A549 (cell line): ENCODE results near the gene MAFB. TPM values are rescaled to one million over a fixed set of nuclear protein-coding genes. Genes with fewer than 3 reads are reported as not detected.

Experiments used
- ATAC-seq, 2 experiments: fragments of 200-7000 bp in 1 of 2; fragments of >200 bp in 1 of 2; cut with Nextera tagmentation in 1 of 2; cut with Tn5 transposase in 1 of 2; 3 replicates each; pipeline versions ENCODE4 v1.8.0 to v1.9.1; 2018 to 2020; ENCODE audit warnings: mild to moderate bottlenecking in 1 of 2, moderate library complexity in 1 of 2
- CTCF ChIA-PET: fragments of 300-600 bp; sonication (Branson Sonifier 250); formaldehyde crosslinking; extraction: SDS; loops from one replicate; lab custom pipeline; 2021; ENCODE audit warnings: antibody characterized with exemption, inconsistent platforms; lab: Yijun Ruan, JAX
- POLR2A ChIA-PET: fragments of 350-600 bp; formaldehyde crosslinking; extraction: SDS; loops from one replicate; lab custom pipeline; 2021; ENCODE audit warnings: antibody characterized with exemption, inconsistent platforms; lab: Yijun Ruan, JAX
- DNase-seq, 2 experiments: peaks; one replicate each; pipeline versions ENCODE4 v3.0.0 to v3.0.0-alpha.2; 2011 to 2016; ENCODE audit warnings: low read depth in 1 of 2, low spot score in 1 of 2
- FAIRE-seq: peaks from 2 replicates; lab custom pipeline; 2011; peaks lifted over from hg19 to GRCh38; lab: Jason Lieb, UNC
- H3K27ac ChIP-seq, 2 experiments: fragments of >200 bp; sonication (Bioruptor Twin); formaldehyde crosslinking; 3 replicates each; pipeline ENCODE4 v1.5.1; 2016 to 2017
- H3K4me1 ChIP-seq: fragments of >200 bp; sonication (Bioruptor Twin); formaldehyde crosslinking; 3 replicates; pipeline ENCODE4 v1.6.1; 2016
- H3K4me2 ChIP-seq: fragments of >200 bp; sonication (Bioruptor Twin); formaldehyde crosslinking; 3 replicates; pipeline ENCODE4 v1.6.1; 2016
- H3K4me3 ChIP-seq: fragments of >200 bp; sonication (Bioruptor Twin); formaldehyde crosslinking; 3 replicates; pipeline ENCODE4 v1.5.1; 2016
- H3K9me3 ChIP-seq: fragments of >200 bp; sonication (Bioruptor Twin); formaldehyde crosslinking; 3 replicates; pipeline ENCODE4 v1.6.1; 2016
- BHLHE40 ChIP-seq: IDR thresholded peaks from 2 replicates; pipeline ENCODE4 v1.6.1; 2012; ENCODE audit warnings: low read depth, low read length, inconsistent platforms
- CBX2 ChIP-seq: fragments of 200-600 bp; sonication (generic); IDR thresholded peaks from 2 replicates; pipeline ENCODE4 v1.6.1; 2016; ENCODE audit warnings: low read depth, mild to moderate bottlenecking, borderline replicate concordance
- CHD2 ChIP-seq: fragments of 150-350 bp; IDR thresholded peaks from 2 replicates; pipeline ENCODE4 v1.6.1; 2014; ENCODE audit warnings: low read length; ENCODE audit not compliant: partially characterized antibody
- EHMT2 ChIP-seq: fragments of 200-600 bp; sonication (generic); IDR thresholded peaks from 2 replicates; pipeline ENCODE4 v1.6.1; 2016; ENCODE audit warnings: antibody characterized with exemption, low read depth, mild to moderate bottlenecking, moderate library complexity
- ESRRA ChIP-seq: fragments of 150-350 bp; IDR thresholded peaks from 2 replicates; pipeline ENCODE4 v1.6.1; 2014; ENCODE audit warnings: mild to moderate bottlenecking, low read length, borderline replicate concordance
- GATA3 ChIP-seq: IDR thresholded peaks from 2 replicates; pipeline ENCODE4 v1.6.1; 2012; ENCODE audit warnings: borderline replicate concordance
- HDAC2 ChIP-seq: fragments of 200-600 bp; sonication (generic); IDR thresholded peaks from 2 replicates; pipeline ENCODE4 v1.6.1; 2016
- JUNB ChIP-seq: fragments of >200 bp; sonication (Bioruptor Twin); formaldehyde crosslinking; IDR thresholded peaks from 2 replicates; pipeline ENCODE4 v1.6.1; 2016
- KDM5A ChIP-seq: fragments of 200-600 bp; sonication (generic); IDR thresholded peaks from 2 replicates; pipeline ENCODE4 v1.6.1; 2016; ENCODE audit warnings: antibody characterized with exemption, mild to moderate bottlenecking
- MYC ChIP-seq: IDR thresholded peaks from 2 replicates; pipeline ENCODE4 v1.6.1; 2012; ENCODE audit warnings: mild to moderate bottlenecking, inconsistent platforms, low read length, improper control_type of control experiment, borderline replicate concordance
- RCOR1 ChIP-seq: fragments of 150-350 bp; IDR thresholded peaks from 2 replicates; pipeline ENCODE4 v1.6.1; 2014; ENCODE audit warnings: antibody characterized with exemption, low read length, low read depth
- RNF2 ChIP-seq: fragments of 200-600 bp; sonication (generic); IDR thresholded peaks from 2 replicates; pipeline ENCODE4 v1.6.1; 2016; ENCODE audit warnings: low read depth, mild to moderate bottlenecking, antibody characterized with exemption, moderate library complexity, borderline replicate concordance
- TP53 ChIP-seq: fragments of 250-450 bp; sonication (Bioruptor Pico); IDR thresholded peaks from 2 replicates; pipeline ENCODE4 v1.5.0; 2021; ENCODE audit warnings: mild to moderate bottlenecking, moderate library complexity
- USF2 ChIP-seq: fragments of 450-650 bp; IDR thresholded peaks from 2 replicates; pipeline ENCODE4 v1.6.1; 2014; ENCODE audit warnings: antibody characterized with exemption
- ZNF302 ChIP-seq: fragments of 250-450 bp; sonication (Bioruptor Pico); IDR thresholded peaks from 2 replicates; pipeline ENCODE4 v1.9.0; 2021; ENCODE audit warnings: inconsistent platforms, mild to moderate bottlenecking, moderate library complexity
- WGBS: methylation state at CpG from one replicate; pipeline ENCODE4 v1.1.6; 2017; ENCODE audit errors: missing lambda C conversion rate; 5-methylcytosine and 5-hydroxymethylcytosine counted together
- polyA plus RNA-seq, 4 experiments: library from polyadenylated mRNA; depleted of rRNA in 3 of 4; stranded (reverse); fragments of >200 nt; fragmentation: RNase III in 1 of 4; extraction: RNeasy Plus Mini Kit Qiagen cat#74134 plus additional on column Dnase treatment in 1 of 4; gene quantifications; 2 replicates in 3 of 4; 3 replicates in 1 of 4; pipeline ENCODE4 v1.2.3, GENCODE V29; 2011 to 2017
- TF ChIP-seq, protein P1 (sequence below): fragments of >200 bp; sonication (Bioruptor Twin); formaldehyde crosslinking; IDR thresholded peaks from 3 replicates; pipeline ENCODE4 v1.6.1; 2016
- TF ChIP-seq, protein P2 (sequence below): IDR thresholded peaks from 2 replicates; pipeline ENCODE4 v1.6.1; 2012; ENCODE audit warnings: low read depth, borderline replicate concordance
- TF ChIP-seq, protein P3 (sequence below): fragments of 200-600 bp; sonication (generic); IDR thresholded peaks from 2 replicates; pipeline ENCODE4 v1.6.1; 2016; ENCODE audit warnings: antibody characterized with exemption, mild to moderate bottlenecking, moderate library complexity

The MAFB gene
- polyA plus RNA-seq, 2 of the 4 experiments (the other 2 are of a cell fraction): 0.04 TPM; not detected in 1

GRCh38 chr20:40669692-40670091 is 19.3 kb downstream of the MAFB start:
- peaks cover 19% of the 10 kb centered on the region; the same call in 2 of the 3 replicates for H3K4me1 ChIP-seq
- FAIRE-seq: no peak

GRCh38 chr20:40668449-40669228 is 20.4 kb downstream of the MAFB start:
- FAIRE-seq: no peak
- Histone ChIP-seq H3K4me1 (peaks cover 19% of the 10 kb centered on the region; the same call in 2 of the 3 replicates), H3K9me3 (no peaks in the 10 kb centered on the region)
- 46% methylated on average over 7 of the region's 7 CpGs for WGBS
- TF ChIP-seq USF2: peak; percentile 7; the same call in 1 of the 2 replicates
- peak; percentile 51; the same call in 1 of the 2 replicates for TF ChIP-seq GATA3
- TF ChIP-seq EHMT2: no peak
- TF ChIP-seq, all 56 proteins: peak for 2
- DNase-seq (peak in 1 of 2 experiments; percentile 45), ATAC-seq (peak; percentile 65 to 67; a peak in 5 of 6 replicates)
- Histone ChIP-seq H3K4me2 (peak overlapping the region; percentile 31), H3K4me3 (no peak overlapping the region), H3K27ac (peak overlapping the region in 1 of 2 experiments; percentile 11; a peak in 2 of 6 replicates)
- POLR2A ChIA-PET: no interaction called here
- CTCF ChIA-PET: interaction anchor here (1.0 to 1.9 kb wide), 4 partner anchors 15 to 22 kb away, joined by 3 to 7 read pairs (median 4); partner anchors contain the start of gene MAFB

More at GRCh38 chr20:40669692-40670091, 19.3 kb downstream of the MAFB start:
- TF ChIP-seq TP53 (CRISPR knock-in tag) (no peak), KDM5A (no peak)
- no peak for ATAC-seq
- Histone ChIP-seq H3K9me3 (no peaks in the 10 kb centered on the region), H3K27ac (no peak overlapping the region), H3K4me3 (no peak overlapping the region), H3K4me2 (no peak overlapping the region)
- 31% methylated on average over 3 of the region's 3 CpGs for WGBS
- ChIA-PET CTCF (interaction anchor here (1.2 to 1.9 kb wide), 3 partner anchors 14 to 20 kb away, joined by 3 to 7 read pairs (median 4); partner anchors contain the start of gene MAFB), POLR2A (no interaction called here)
- DNase-seq: no peak

- Histone ChIP-seq H3K4me3 (no peak overlapping the region), H3K9me3 (no peaks in the 10 kb centered on the region), H3K27ac (no peak overlapping the region), H3K4me1 (peaks cover 19% of the 10 kb centered on the region; the same call in 2 of the 3 replicates), H3K4me2 (no peak overlapping the region)
- TF ChIP-seq BHLHE40: no peak
- no peak for TF ChIP-seq CHD2
- TF ChIP-seq, protein P1, sequence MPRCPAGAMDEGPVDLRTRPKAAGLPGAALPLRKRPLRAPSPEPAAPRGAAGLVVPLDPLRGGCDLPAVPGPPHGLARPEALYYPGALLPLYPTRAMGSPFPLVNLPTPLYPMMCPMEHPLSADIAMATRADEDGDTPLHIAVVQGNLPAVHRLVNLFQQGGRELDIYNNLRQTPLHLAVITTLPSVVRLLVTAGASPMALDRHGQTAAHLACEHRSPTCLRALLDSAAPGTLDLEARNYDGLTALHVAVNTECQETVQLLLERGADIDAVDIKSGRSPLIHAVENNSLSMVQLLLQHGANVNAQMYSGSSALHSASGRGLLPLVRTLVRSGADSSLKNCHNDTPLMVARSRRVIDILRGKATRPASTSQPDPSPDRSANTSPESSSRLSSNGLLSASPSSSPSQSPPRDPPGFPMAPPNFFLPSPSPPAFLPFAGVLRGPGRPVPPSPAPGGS: no peak
- TF ChIP-seq, protein P2, sequence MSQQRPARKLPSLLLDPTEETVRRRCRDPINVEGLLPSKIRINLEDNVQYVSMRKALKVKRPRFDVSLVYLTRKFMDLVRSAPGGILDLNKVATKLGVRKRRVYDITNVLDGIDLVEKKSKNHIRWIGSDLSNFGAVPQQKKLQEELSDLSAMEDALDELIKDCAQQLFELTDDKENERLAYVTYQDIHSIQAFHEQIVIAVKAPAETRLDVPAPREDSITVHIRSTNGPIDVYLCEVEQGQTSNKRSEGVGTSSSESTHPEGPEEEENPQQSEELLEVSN: no peak
- no peak for TF ChIP-seq JUNB
- no peak for TF ChIP-seq CBX2
- no peak for TF ChIP-seq ZNF302 (CRISPR knock-in tag)
- TF ChIP-seq USF2: no peak
- no peak for TF ChIP-seq HDAC2
- no peak for TF ChIP-seq RNF2
- TF ChIP-seq ESRRA: no peak
- TF ChIP-seq RCOR1: no peak
- no peak for TF ChIP-seq TP53 (CRISPR knock-in tag)
- TF ChIP-seq MYC: no peak
- TF ChIP-seq, protein P3, sequence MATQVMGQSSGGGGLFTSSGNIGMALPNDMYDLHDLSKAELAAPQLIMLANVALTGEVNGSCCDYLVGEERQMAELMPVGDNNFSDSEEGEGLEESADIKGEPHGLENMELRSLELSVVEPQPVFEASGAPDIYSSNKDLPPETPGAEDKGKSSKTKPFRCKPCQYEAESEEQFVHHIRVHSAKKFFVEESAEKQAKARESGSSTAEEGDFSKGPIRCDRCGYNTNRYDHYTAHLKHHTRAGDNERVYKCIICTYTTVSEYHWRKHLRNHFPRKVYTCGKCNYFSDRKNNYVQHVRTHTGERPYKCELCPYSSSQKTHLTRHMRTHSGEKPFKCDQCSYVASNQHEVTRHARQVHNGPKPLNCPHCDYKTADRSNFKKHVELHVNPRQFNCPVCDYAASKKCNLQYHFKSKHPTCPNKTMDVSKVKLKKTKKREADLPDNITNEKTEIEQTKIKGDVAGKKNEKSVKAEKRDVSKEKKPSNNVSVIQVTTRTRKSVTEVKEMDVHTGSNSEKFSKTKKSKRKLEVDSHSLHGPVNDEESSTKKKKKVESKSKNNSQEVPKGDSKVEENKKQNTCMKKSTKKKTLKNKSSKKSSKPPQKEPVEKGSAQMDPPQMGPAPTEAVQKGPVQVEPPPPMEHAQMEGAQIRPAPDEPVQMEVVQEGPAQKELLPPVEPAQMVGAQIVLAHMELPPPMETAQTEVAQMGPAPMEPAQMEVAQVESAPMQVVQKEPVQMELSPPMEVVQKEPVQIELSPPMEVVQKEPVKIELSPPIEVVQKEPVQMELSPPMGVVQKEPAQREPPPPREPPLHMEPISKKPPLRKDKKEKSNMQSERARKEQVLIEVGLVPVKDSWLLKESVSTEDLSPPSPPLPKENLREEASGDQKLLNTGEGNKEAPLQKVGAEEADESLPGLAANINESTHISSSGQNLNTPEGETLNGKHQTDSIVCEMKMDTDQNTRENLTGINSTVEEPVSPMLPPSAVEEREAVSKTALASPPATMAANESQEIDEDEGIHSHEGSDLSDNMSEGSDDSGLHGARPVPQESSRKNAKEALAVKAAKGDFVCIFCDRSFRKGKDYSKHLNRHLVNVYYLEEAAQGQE: no peak
- 48% methylated on average over 3 of the region's 3 CpGs for WGBS
- ATAC-seq (no peak), FAIRE-seq (no peak), DNase-seq (no peak)
- ChIA-PET CTCF (interaction anchor here (1.0 kb wide), 1 partner anchor 23 kb away, joined by 3 read pairs; no protein-coding TSS in a partner anchor), POLR2A (no interaction called here)
Measured at GRCh38 chr20:40667503-40667902, 21.5 kb downstream of the MAFB start.
